Fibroblast of skin of right biceps (primary cell): ENCODE data around the gene RIMBP3B.
"Not testable (repeated sequence)": the region's sequence is repeated elsewhere in the genome, so short reads cannot be mapped to it uniquely, and the experiment has no call there.

Source experiments
- DNase-seq: peaks from one replicate; pipeline ENCODE4 v3.0.0-alpha.2; 2013

The RIMBP3B gene

DNA sequence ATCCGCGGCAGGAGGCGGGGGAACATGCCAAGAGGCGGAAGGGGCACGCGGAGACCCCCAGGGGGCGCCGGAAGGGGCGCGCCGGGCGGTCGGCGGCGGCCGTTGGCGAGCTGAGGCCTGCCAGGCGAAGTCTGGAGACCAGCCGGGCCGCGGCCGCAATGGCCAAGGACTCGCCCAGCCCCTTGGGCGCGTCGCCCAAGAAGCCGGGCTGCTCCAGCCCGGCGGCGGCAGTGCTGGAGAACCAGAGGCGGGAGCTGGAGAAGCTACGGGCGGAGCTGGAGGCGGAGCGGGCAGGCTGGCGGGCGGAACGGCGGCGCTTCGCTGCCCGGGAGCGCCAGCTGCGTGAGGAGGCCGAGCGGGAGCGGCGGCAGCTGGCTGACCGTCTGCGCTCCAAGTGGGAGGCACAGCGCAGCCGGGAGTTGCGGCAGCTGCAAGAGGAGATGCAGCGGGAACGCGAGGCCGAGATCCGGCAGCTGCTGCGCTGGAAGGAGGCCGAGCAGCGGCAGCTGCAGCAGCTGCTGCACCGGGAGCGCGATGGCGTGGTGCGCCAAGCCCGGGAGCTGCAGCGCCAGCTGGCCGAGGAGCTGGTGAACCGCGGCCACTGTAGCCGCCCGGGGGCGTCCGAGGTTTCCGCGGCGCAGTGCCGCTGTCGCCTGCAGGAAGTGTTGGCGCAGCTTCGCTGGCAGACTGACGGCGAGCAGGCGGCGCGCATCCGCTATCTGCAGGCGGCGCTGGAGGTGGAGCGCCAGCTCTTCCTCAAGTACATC, at the start of gene RIMBP3B:
RIMBP3B (plus strand) TSS at position 51 of the 767 bp plus-strand sequence; CDS start at position 159, 108 bp downstream.
- DNase-seq, result not testable (repeated sequence)

GRCh38 chr22:21357527-21357926, 26.0 kb upstream of the RIMBP3B start:
- DNase-seq, result not testable (repeated sequence)

GRCh38 chr22:21360525-21360924, 23.0 kb upstream of the RIMBP3B start:
- not testable (repeated sequence) for DNase-seq

- not testable (repeated sequence) for DNase-seq
Measured at GRCh38 chr22:21362473-21362872, 21.1 kb upstream of the RIMBP3B start.

- DNase-seq, result not testable (repeated sequence)
Measured at GRCh38 chr22:21363061-21363460, 20.5 kb upstream of the RIMBP3B start.

DNA sequence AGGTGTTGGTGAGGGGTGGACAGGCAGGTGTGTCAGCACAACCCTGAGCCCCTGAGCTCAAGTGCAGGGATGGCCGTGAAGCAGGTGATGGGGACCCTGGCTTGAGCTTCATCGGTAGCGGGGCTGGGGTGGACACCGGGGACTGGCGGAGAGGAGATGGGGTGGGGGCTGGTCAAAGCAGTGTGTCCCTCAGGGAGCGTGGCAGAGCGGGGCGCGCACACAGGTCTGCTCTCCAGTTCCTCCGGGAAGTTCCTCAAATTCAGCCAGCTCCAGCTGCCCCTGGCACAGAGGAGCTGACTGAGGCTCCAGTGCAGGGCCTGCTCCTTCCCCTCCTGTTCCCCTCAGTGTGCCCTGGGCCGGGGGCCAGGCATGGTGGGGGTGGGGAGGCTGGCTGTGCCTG, 19.7 kb upstream of the RIMBP3B start:
- DNase-seq, result not testable (repeated sequence)

- not testable (repeated sequence) for DNase-seq
Measured at GRCh38 chr22:21364362-21364761, 19.2 kb upstream of the RIMBP3B start.

GRCh38 chr22:21365337-21365736, 18.2 kb upstream of the RIMBP3B start:
- DNase-seq, result not testable (repeated sequence)

DNA sequence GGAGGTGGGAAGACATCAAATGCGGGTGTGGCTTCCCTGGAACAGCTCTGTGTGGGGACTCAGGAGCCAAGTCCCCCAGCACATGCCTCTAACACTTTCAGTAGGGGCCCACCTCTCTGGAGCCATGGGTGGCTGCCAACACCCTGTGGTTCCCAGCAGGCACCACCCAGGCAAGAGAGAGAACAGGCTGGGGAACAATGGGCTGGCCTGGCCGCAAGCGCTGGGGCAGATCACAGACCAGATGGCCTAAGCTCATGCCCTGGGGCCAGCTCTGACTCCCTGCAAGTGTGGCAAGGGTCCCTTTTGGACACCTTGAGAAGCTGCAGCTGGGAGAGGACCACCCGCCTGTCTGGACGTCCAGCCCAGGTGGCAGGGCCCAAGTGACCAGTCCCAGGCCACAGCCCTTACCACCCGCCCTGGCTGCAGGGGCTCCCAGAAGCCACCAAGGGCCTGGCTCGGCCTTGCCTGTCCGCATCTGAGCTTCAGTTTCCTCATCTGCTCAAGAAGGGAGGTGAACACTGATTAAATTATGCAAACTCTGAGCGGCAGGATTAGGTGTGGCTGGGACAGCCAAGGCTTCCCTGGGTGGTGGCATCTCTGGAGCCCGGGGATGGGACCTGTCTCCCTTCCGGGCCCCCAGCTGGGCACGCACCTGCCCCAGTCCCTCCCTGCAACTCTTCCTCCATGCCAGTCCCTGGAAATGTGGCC, 14.8 kb upstream of the RIMBP3B start:
- DNase-seq, result not testable (repeated sequence)

GRCh38 chr22:21375880-21376279, 7.7 kb upstream of the RIMBP3B start:
- DNase-seq, result not testable (repeated sequence)

- DNase-seq, result not testable (repeated sequence)
Measured at GRCh38 chr22:21384468-21385357, 1.2 kb downstream of the RIMBP3B start.

DNA sequence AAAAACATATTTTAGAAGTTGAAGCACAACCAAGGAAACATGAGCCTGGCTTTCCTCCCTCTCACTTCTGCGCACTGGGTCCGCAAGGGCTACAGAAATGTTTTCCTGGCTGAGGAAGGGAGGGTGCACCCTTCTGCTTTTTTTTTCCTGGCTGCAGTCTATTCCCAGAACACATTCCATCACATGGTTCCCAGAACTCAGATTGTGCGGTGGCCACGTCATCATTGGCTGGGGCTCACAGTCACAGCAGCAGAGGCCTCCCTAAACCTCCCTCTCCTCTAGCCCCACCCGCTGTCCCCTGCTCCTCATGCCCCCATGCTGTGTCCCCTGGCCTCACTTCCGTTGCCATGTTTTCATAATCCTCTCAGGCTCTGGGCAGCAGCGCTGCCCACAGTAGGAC, 5.9 kb downstream of the RIMBP3B start:
- not testable (repeated sequence) for DNase-seq

DNA sequence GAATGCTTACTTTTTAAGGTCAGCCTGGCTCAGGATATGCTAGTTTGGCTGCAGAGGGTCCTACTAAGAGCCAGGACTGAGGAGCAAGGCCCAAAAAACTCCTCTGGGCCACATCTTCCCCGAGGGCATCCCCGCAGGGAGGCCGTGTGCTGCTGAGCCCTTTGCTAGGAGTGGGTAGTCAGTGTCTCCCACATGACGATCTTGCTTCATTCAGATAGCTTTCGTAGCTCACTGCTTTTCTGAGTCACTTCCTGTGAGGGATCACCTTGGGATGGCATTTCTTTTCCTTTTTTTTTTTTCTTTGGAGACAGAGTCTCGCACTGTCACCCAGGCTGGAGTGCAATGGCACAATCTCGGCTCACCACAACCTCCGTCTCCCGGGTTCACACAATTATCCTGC, 6.5 kb downstream of the RIMBP3B start:
- not testable (repeated sequence) for DNase-seq

- DNase-seq, result not testable (repeated sequence)
Measured at GRCh38 chr22:21394613-21395012, 11.1 kb downstream of the RIMBP3B start.

GRCh38 chr22:21401197-21401969, 17.8 kb downstream of the RIMBP3B start:
- not testable (repeated sequence) for DNase-seq

DNA sequence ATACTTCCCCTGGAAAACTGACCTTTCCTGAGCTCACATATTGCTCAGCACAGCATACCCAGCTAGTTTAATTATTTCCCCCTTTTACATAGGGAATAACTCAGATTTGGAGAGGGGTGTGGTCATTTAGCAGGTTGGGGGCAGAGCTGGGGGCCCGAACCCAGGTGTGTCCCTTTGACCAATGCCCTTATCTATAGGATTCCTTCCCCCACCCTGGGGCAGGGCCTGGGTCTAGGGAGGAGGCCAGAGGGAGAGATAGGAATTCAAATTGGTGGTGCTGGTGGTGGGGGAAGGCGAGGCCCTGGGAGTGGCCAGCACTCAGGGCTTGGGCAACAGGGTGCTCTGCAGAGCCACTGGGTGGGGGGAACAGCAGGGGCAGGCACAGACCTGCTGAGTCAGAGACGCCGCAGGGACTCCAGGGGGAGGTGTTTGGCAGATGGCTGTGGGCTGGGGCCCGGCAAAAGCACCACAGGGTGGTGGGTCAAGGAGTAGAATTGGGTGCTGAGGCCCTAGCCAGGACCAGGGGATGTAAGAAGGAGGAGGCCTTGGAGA, 19.3 kb downstream of the RIMBP3B start:
- DNase-seq, result not testable (repeated sequence)

GRCh38 chr22:21407139-21407538, 23.6 kb downstream of the RIMBP3B start:
- DNase-seq, result not testable (repeated sequence)

GRCh38 chr22:21407792-21408191, 24.2 kb downstream of the RIMBP3B start:
- DNase-seq, result not testable (repeated sequence)

DNA sequence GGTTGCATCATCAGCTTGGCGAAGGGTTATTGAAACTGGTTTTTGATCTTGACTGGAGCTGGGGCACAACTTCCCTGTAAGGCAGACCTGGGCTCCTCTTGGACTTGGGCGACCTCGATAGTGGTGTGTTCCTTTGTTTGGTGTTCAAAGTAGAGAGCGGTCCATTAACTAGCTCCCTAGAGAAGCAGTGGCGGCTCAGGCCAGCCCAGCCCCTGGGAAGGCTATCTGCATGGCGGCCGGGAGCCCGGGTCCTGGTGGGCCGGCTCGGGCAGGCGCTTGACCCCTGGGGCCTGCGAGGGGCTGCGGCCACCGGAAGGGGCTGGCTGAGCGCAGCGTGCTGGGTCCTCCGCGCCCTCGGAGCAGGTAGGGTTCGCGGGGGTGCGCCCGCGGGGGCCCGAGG, 32.8 kb downstream of the RIMBP3B start:
- DNase-seq, result not testable (repeated sequence)

DNA sequence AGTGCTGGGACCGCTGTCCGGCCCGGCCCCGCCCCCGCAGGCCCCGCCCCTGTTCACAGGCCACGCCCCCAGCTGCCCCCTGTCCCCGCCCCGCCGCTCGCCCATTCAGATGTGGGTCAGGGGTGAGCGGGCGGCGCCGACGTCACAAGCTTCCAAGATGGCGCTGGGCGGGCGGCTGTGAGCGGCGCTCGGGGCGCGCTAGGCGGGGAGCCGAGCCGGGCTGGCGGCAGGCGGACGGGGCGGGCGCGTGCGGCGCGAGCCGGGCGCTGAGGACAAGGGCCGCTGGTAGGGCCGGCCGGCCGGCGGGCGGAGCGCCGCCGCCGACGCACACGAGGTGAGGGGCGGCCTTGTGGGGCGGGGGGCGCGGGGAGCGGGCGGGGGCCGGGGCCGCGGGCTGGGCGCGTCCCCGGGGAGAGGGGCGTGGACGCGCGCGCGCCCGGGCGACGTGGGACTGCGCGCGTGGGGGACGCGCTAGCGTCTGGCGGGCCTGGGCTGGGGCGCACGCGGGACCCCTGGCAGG, 33.7 kb downstream of the RIMBP3B start, which contains the start of gene HIC2:
HIC2 (plus strand) TSS at position 145 of the 520 bp plus-strand sequence. CDS start 25,461 bp downstream, outside the sequence.
- DNase-seq, result not testable (repeated sequence)

GRCh38 chr22:21417853-21418252, 34.3 kb downstream of the RIMBP3B start:
- DNase-seq, result not testable (repeated sequence)
